Measurements from ENCODE around the gene URB1. TPM values are rescaled to one million over a fixed set of nuclear protein-coding genes. Genes with fewer than 3 reads are reported as not detected.

URB1 gene
- polyA plus RNA-seq, 4 donors: 0.67 to 8.5 (median 3.4) TPM

DNA sequence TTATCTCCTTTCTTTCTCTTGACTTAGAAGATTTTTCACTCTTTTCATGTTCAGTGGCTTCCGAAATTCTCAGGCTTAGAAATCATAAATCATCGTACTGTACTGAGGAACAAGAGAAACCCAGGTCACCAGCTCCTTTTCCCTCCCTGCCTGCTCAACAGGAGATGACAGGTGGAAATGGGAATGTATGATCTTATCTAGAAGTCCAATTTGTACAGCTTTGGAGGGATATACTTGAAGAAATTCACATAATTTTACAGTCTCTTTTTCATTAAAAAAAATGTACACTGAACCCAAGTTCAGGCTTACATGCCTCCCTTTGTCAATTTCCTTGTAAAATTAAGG lies 31.4 kb upstream of the URB1 start:
- no peak overlapping the region for H3K4me3 ChIP-seq (ENCODE audit: low read depth in 1 of 3, low read length in 3 of 3)
- H3K36me3 ChIP-seq (ENCODE audit: control insufficient read depth in 3 of 3, insufficient read depth in 2 of 3, low read depth in 1 of 3, low read length in 3 of 3): no peaks in the 10 kb centered on the region
- H3K27me3 ChIP-seq (ENCODE audit: control insufficient read depth in 3 of 3, insufficient read depth in 3 of 3, low read length in 3 of 3): no peaks in the 10 kb centered on the region
- H3K27ac ChIP-seq (ENCODE audit: low read depth in 1 of 3, low read length in 2 of 3): no peak overlapping the region
- no peak for DNase-seq
- no peak for FAIRE-seq
- no peaks in the 10 kb centered on the region for H3K9me3 ChIP-seq (ENCODE audit: control insufficient read depth in 2 of 2, insufficient read depth in 1 of 2, low read depth in 1 of 2, low read length in 1 of 2)
- 76 to 84% (median 83%) methylated on average over 2 of the region's 2 CpGs for WGBS, 3 donors
- H3K4me1 ChIP-seq (ENCODE audit: control insufficient read depth in 3 of 3, insufficient read depth in 2 of 3, low read depth in 1 of 3, low read length in 2 of 3): no peaks in the 10 kb centered on the region

DNA sequence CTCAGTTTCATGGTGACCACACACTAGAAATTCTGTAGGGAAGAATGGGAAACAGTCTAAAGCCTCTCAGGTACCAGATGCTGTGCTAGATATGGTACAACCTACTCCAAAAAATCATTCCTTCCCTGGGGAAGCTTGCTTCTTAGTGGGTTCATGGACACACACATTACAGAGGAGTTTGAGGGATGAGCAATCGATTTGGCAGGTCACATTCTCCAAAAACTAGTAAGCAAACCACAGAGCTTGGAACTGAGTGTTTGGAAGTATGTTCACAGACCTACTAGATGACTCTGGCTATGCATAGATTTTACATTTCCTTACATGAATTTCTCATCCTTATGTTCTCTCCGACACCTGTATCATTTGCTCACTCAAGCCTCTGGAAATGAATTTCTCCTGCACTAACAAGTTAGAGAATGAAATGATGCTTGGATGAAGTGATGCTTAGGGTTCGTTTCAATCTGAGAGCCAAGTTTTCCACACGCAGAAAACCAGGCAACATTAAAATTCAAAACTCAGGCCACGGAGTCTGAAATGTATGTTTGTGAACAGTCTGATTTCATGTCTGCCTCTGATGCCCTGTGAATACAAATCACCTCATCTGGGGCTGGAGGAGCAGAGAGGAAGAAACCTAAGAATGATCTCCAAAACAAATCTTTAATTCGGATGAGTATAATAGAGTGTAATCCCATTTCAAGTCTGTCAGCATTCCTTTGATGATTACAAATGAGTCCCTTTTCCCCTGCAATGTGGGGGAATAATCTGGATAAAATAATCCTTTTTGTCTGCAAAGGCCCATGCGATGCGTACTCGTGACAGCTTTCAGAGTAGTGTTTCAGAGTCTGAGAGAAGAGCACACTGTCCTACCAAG lies 30.7 kb upstream of the URB1 start:
- Histone ChIP-seq H3K4me1 (ENCODE audit: control insufficient read depth in 3 of 3, insufficient read depth in 2 of 3, low read depth in 1 of 3, low read length in 2 of 3) (no peaks in the 10 kb centered on the region), H3K9me3 (ENCODE audit: control insufficient read depth in 2 of 2, insufficient read depth in 1 of 2, low read depth in 1 of 2, low read length in 1 of 2) (no peaks in the 10 kb centered on the region), H3K27me3 (ENCODE audit: control insufficient read depth in 3 of 3, insufficient read depth in 3 of 3, low read length in 3 of 3) (no peaks in the 10 kb centered on the region), H3K27ac (ENCODE audit: low read depth in 1 of 3, low read length in 2 of 3) (no peak overlapping the region), H3K4me3 (ENCODE audit: low read depth in 1 of 3, low read length in 3 of 3) (no peak overlapping the region), H3K36me3 (ENCODE audit: control insufficient read depth in 3 of 3, insufficient read depth in 2 of 3, low read depth in 1 of 3, low read length in 3 of 3) (no peaks in the 10 kb centered on the region)
- 86 to 92% (median 91%) methylated on average over 9 of the region's 9 CpGs for WGBS, 3 donors
- no peak for FAIRE-seq
- DNase-seq: no peak

DNA sequence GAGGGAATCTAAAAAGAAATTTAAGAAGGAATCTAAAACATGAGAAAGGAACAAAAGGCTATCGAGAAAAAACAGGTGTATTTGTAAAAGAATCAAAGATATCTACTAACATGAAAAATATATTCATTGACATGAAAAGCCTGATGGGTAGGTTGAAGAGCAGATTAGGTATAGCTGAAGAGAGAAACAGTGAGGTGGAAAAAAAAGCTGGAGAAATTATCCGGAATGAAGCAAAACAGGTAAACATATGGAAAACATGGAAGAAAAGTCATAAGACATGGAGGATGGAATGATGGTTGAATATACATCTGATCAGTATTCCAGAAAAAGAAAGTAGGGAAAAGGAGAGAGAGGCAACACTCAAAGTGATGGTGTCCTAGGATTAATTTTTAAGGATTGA lies 29.3 kb upstream of the URB1 start:
- Histone ChIP-seq H3K27me3 (ENCODE audit: control insufficient read depth in 3 of 3, insufficient read depth in 3 of 3, low read length in 3 of 3) (no peaks in the 10 kb centered on the region), H3K9me3 (ENCODE audit: control insufficient read depth in 2 of 2, insufficient read depth in 1 of 2, low read depth in 1 of 2, low read length in 1 of 2) (no peaks in the 10 kb centered on the region), H3K27ac (ENCODE audit: low read depth in 1 of 3, low read length in 2 of 3) (no peak overlapping the region), H3K4me3 (ENCODE audit: low read depth in 1 of 3, low read length in 3 of 3) (no peak overlapping the region), H3K36me3 (ENCODE audit: control insufficient read depth in 3 of 3, insufficient read depth in 2 of 3, low read depth in 1 of 3, low read length in 3 of 3) (no peaks in the 10 kb centered on the region), H3K4me1 (ENCODE audit: control insufficient read depth in 3 of 3, insufficient read depth in 2 of 3, low read depth in 1 of 3, low read length in 2 of 3) (no peaks in the 10 kb centered on the region)
- DNase-seq (no peak), FAIRE-seq (no peak)
- 95 to 97% (median 97%) methylated on average over 2 of the region's 2 CpGs for WGBS, 3 donors

DNA sequence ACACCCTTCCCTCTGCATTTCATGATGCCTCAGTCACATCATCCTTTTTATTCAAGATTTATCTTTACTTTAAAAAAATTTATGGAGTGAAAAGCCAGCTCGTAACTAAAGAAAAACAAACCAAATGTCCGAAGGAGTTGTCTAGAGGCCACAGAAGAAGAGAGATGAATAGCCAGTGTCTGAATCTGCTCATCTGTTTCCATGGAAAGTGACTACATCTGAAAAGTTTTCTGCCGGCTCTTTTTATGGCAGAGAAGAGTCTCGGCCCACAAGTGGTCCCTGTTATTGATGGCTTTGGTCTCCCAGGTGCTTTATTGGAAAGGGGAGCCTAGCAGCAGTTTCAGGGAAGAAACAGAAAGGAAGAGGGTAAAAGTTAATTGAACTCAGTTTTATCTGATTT lies 25.3 kb upstream of the URB1 start:
- FAIRE-seq (no peak), DNase-seq (no peak)
- Histone ChIP-seq H3K9me3 (ENCODE audit: control insufficient read depth in 2 of 2, insufficient read depth in 1 of 2, low read depth in 1 of 2, low read length in 1 of 2) (no peaks in the 10 kb centered on the region), H3K4me3 (ENCODE audit: low read depth in 1 of 3, low read length in 3 of 3) (no peak overlapping the region), H3K27me3 (ENCODE audit: control insufficient read depth in 3 of 3, insufficient read depth in 3 of 3, low read length in 3 of 3) (peaks cover 0 to 16% (median 0%) of the 10 kb centered on the region in 3 donors), H3K4me1 (ENCODE audit: control insufficient read depth in 3 of 3, insufficient read depth in 2 of 3, low read depth in 1 of 3, low read length in 2 of 3) (peaks cover 0 to under 1% (median 0%) of the 10 kb centered on the region in 3 donors), H3K27ac (ENCODE audit: low read depth in 1 of 3, low read length in 2 of 3) (no peak overlapping the region), H3K36me3 (ENCODE audit: control insufficient read depth in 3 of 3, insufficient read depth in 2 of 3, low read depth in 1 of 3, low read length in 3 of 3) (no peaks in the 10 kb centered on the region)
- 74 to 88% (median 85%) methylated on average over 4 of the region's 4 CpGs for WGBS, 3 donors

DNA sequence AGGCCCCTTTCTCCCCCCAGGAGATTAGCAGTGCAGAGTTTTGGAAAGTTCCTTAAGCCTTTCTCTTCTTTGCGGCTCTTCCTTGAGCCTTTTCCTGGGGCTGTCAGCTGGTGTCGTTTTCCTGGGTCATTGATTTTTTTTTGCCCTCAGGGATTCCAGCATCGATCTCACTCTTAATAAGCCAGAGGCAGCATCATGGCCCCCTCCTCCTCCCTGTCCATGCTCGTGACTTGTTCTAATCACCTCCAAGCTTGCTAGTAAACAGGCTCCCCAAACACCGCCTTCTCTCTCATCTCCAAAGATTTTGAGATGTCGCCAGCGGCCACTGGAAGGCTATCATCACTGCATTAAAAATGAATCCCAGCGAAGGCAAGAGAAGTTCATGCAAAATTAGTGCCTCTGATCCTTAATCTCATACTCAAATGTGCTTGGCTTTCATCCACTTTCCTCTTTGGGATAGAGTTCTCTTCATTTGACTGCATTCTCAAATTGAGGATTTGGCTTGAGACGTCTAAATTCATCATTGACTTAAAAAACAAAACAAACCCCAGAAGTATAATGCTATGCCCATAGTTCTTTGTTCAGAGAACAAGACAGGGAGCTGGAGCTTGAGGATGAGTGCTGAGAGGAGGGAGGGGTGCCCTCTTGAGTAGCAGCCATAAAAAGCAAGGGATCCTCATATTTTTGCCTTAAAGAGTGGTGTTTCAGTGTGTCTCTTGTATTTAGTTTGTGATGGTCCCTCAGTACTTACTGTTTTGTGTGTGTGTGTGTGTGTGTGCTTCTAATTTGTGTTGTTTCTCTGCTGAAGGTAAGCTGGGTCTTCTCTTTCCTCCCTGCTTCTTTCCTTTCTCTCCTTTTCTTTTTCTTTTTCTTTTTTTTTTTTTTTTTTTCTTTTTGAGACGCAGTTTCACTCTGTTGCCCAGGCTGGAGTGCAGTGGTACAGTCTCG lies 22.9 kb upstream of the URB1 start:
- H3K4me3 ChIP-seq (ENCODE audit: low read depth in 1 of 3, low read length in 3 of 3): no peak overlapping the region
- H3K36me3 ChIP-seq (ENCODE audit: control insufficient read depth in 3 of 3, insufficient read depth in 2 of 3, low read depth in 1 of 3, low read length in 3 of 3): no peaks in the 10 kb centered on the region
- H3K4me1 ChIP-seq (ENCODE audit: control insufficient read depth in 3 of 3, insufficient read depth in 2 of 3, low read depth in 1 of 3, low read length in 2 of 3): peaks cover 0 to 9% (median 0%) of the 10 kb centered on the region in 3 donors
- FAIRE-seq (no peak), DNase-seq (no peak)
- H3K9me3 ChIP-seq (ENCODE audit: control insufficient read depth in 2 of 2, insufficient read depth in 1 of 2, low read depth in 1 of 2, low read length in 1 of 2): no peaks in the 10 kb centered on the region
- 74 to 96% (median 90%) methylated on average over 11 of the region's 11 CpGs for WGBS, 3 donors
- no peak overlapping the region for H3K27ac ChIP-seq (ENCODE audit: low read depth in 1 of 3, low read length in 2 of 3)
- peaks cover 0 to 34% (median 0%) of the 10 kb centered on the region in 3 donors for H3K27me3 ChIP-seq (ENCODE audit: control insufficient read depth in 3 of 3, insufficient read depth in 3 of 3, low read length in 3 of 3)

DNA sequence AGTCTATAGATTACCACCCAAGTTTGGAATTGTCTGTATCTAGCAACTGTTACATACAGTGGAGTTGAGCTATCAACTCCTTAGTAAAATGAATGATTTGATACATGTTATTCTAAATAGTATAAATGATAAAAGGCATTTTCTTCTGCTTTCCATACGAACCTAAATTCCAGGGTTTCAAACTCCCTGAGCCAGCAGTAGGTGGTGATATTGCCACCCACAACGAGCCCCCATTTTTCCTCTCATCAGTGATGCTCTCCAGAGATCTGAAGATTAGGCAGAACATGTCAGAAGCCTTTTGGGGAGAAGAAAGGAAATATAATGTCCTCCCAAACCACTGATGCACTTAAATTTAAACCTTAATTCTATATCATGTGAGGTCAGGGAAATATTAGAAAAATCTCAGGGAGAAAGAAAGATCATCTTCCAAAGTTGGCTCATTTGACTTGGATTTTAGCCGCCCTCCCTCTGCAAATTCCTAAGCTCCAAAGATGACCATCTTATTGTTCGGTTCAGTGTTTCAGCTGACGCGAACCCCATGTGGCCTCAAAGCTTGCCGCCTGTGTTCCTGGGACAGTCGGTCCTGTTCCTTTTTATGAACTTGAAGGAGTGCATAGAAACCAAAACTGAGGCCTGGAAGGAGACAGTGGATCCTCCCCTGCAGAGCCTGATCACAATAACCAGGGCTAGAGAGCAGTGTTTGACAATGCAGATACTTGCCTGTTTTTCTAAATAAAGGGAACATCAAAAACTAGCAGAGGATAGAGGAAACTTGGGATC lies 22.0 kb upstream of the URB1 start:
- DNase-seq (no peak), FAIRE-seq (no peak)
- Histone ChIP-seq H3K4me3 (ENCODE audit: low read depth in 1 of 3, low read length in 3 of 3) (no peak overlapping the region), H3K27me3 (ENCODE audit: control insufficient read depth in 3 of 3, insufficient read depth in 3 of 3, low read length in 3 of 3) (peaks cover 0 to 38% (median 0%) of the 10 kb centered on the region in 3 donors), H3K27ac (ENCODE audit: low read depth in 1 of 3, low read length in 2 of 3) (no peak overlapping the region), H3K4me1 (ENCODE audit: control insufficient read depth in 3 of 3, insufficient read depth in 2 of 3, low read depth in 1 of 3, low read length in 2 of 3) (peaks cover 0 to 9% (median 0%) of the 10 kb centered on the region in 3 donors), H3K9me3 (ENCODE audit: control insufficient read depth in 2 of 2, insufficient read depth in 1 of 2, low read depth in 1 of 2, low read length in 1 of 2) (no peaks in the 10 kb centered on the region), H3K36me3 (ENCODE audit: control insufficient read depth in 3 of 3, insufficient read depth in 2 of 3, low read depth in 1 of 3, low read length in 3 of 3) (no peaks in the 10 kb centered on the region)
- WGBS, 3 donors: 77 to 86% (median 84%) methylated on average over 8 of the region's 8 CpGs

DNA sequence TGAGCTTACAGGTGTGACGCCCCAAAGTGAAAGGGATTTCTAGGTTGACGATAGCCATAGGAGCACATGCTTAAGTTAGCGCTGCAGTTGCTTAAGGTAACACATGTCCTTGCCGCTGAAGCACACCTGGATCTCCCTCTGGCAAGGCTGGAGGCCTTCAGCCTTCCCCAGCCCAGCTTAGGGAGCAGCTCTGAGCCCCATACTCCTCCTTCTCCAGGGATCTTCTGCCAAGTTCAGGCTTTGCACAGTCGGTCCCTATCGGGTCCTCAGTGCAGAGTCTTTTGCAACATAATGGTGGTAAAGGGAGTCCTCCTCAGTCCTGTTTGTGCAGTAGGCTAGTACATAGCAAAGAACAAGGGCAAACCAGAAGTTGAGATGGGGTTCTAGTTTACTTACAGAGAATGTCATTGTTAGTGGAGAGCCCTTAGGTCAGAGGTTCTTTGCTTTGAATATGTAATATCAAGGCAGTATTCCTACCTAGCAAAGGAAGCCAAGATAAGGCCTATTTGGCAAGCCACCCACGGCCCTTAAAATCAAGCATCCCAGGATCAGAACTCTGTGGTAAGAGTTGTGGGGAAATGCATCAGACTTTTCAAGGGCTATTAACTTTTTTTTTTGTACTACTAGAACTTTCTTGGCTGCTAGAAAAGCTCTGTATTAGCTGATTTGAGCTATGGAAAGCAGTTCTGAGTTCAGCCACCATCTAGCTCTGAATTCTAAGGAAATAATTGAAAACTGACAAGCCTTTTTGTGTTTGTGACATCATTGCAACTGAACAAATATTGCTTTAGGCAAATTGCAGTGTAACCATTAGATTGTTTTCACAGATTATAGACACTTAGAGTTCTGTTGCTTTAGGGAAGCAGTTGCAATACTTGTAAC lies 21.1 kb upstream of the URB1 start:
- DNase-seq: peak in 1 of 2 donors; percentile 55

More for the DNA sequence above, 21.1 kb upstream of the URB1 start:
- Histone ChIP-seq H3K4me1 (ENCODE audit: control insufficient read depth in 3 of 3, insufficient read depth in 2 of 3, low read depth in 1 of 3, low read length in 2 of 3) (peaks cover 0 to 9% (median 0%) of the 10 kb centered on the region in 3 donors), H3K4me3 (ENCODE audit: low read depth in 1 of 3, low read length in 3 of 3) (peak overlapping the region in 1 of 3 donors; percentile 80), H3K27me3 (ENCODE audit: control insufficient read depth in 3 of 3, insufficient read depth in 3 of 3, low read length in 3 of 3) (peaks cover 0 to 38% (median 0%) of the 10 kb centered on the region in 3 donors), H3K9me3 (ENCODE audit: control insufficient read depth in 2 of 2, insufficient read depth in 1 of 2, low read depth in 1 of 2, low read length in 1 of 2) (no peaks in the 10 kb centered on the region), H3K27ac (ENCODE audit: low read depth in 1 of 3, low read length in 2 of 3) (peak overlapping the region in 1 of 3 donors; percentile 99), H3K36me3 (ENCODE audit: control insufficient read depth in 3 of 3, insufficient read depth in 2 of 3, low read depth in 1 of 3, low read length in 3 of 3) (no peaks in the 10 kb centered on the region)
- WGBS, 3 donors: 20 to 53% (median 46%) methylated on average over 7 of the region's 7 CpGs
- FAIRE-seq: no peak
